ENCODE data around the gene COMP. TPM values are rescaled to one million over a fixed set of nuclear protein-coding genes. Genes with fewer than 3 reads are reported as not detected.

The COMP gene
- total RNA-seq, 1 donor from 2014 or later = 5.0 TPM

GRCh38 chr19:18750295-18750970 is 40.7 kb downstream of the COMP start:
- no peak overlapping the region for H3K4me3 ChIP-seq
- no peaks in the 10 kb centered on the region for H3K4me1 ChIP-seq
- intact Hi-C loops (cut with DNase I) = no loop called here
- no peak for DNase-seq (ENCODE audit: low spot score in 2 of 2)
- no peaks in the 10 kb centered on the region for H3K27me3 ChIP-seq
- no peak overlapping the region for H3K27ac ChIP-seq
- TF ChIP-seq CTCF (IDR thresholded peaks at IDR 0.05) = no peak
- no peaks in the 10 kb centered on the region for H3K9me3 ChIP-seq
- H3K36me3 ChIP-seq = peaks cover 22 to 26% of the 10 kb centered on the region in 2 donors

GRCh38 chr19:18749362-18750231 is 41.5 kb downstream of the COMP start:
- Histone ChIP-seq H3K9me3 (no peaks in the 10 kb centered on the region), H3K27me3 (no peaks in the 10 kb centered on the region), H3K36me3 (peaks cover 22 to 26% of the 10 kb centered on the region in 2 donors), H3K4me3 (no peak overlapping the region), H3K27ac (no peak overlapping the region), H3K4me1 (no peaks in the 10 kb centered on the region)
- no peak for TF ChIP-seq CTCF (IDR thresholded peaks at IDR 0.05)
- intact Hi-C loops (cut with DNase I) = no loop called here
- DNase-seq (ENCODE audit: low spot score in 2 of 2) = no peak

- no peaks in the 10 kb centered on the region for H3K4me1 ChIP-seq
- H3K9me3 ChIP-seq = no peaks in the 10 kb centered on the region
- H3K4me3 ChIP-seq = no peak overlapping the region
- H3K27me3 ChIP-seq = no peaks in the 10 kb centered on the region
- intact Hi-C loops (cut with DNase I) = no loop called here
- H3K27ac ChIP-seq = no peak overlapping the region
- no peak for TF ChIP-seq CTCF (IDR thresholded peaks at IDR 0.05)
- DNase-seq (ENCODE audit: low spot score in 2 of 2) = no peak
- H3K36me3 ChIP-seq = peaks cover 8 to 15% of the 10 kb centered on the region in 2 donors
These were observed 44.4 kb downstream of the COMP start for GRCh38 chr19:18746401-18747325.

GRCh38 chr19:18745931-18746330 is 45.2 kb downstream of the COMP start:
- no peak for TF ChIP-seq CTCF (IDR thresholded peaks at IDR 0.05)
- Histone ChIP-seq H3K27ac (no peak overlapping the region), H3K36me3 (peaks cover 7 to 14% of the 10 kb centered on the region in 2 donors), H3K4me1 (no peaks in the 10 kb centered on the region), H3K9me3 (no peaks in the 10 kb centered on the region), H3K27me3 (no peaks in the 10 kb centered on the region), H3K4me3 (no peak overlapping the region)
- no peak for DNase-seq (ENCODE audit: low spot score in 2 of 2)
- intact Hi-C loops (cut with DNase I) = no loop called here

GRCh38 chr19:18745012-18745735 is 45.9 kb downstream of the COMP start:
- no peaks in the 10 kb centered on the region for H3K4me1 ChIP-seq
- peaks cover 2 to 6% of the 10 kb centered on the region in 2 donors for H3K36me3 ChIP-seq
- DNase-seq (ENCODE audit: low spot score in 2 of 2) = no peak
- TF ChIP-seq CTCF (IDR thresholded peaks at IDR 0.05) = no peak
- no peaks in the 10 kb centered on the region for H3K9me3 ChIP-seq
- intact Hi-C loops (cut with DNase I) = no loop called here
- H3K4me3 ChIP-seq = no peak overlapping the region
- H3K27ac ChIP-seq = no peak overlapping the region
- no peaks in the 10 kb centered on the region for H3K27me3 ChIP-seq
